SK-N-SH treated with all-trans-retinoic acid at 6 μM for 48 hours (cell line): Measurements from ENCODE around the gene TSKU.

Experiments
- ATAC-seq: fragments of 200-7000 bp; cut with Tn5 transposase; 3 replicates; pipeline ENCODE4 v1.9.1; 2020; ENCODE audit warnings: mild to moderate bottlenecking, moderate library complexity
- ARNTL ChIP-seq: fragments of 450-650 bp; formaldehyde crosslinking; IDR thresholded peaks from 2 replicates; pipeline ENCODE4 v1.5.0; 2020; ENCODE audit warnings: low read depth, mild to moderate bottlenecking, moderate library complexity, borderline replicate concordance
- BACH2 ChIP-seq: fragments of 250-450 bp; sonication (Bioruptor Pico); IDR thresholded peaks from 2 replicates; pipeline ENCODE4 v1.9.0; 2021; ENCODE audit warnings: mild to moderate bottlenecking, borderline replicate concordance
- CREB5 ChIP-seq: fragments of 250-450 bp; sonication (Bioruptor Pico); IDR thresholded peaks from 2 replicates; pipeline ENCODE4 v1.5.1; 2020; ENCODE audit warnings: low read depth, mild to moderate bottlenecking, moderate library complexity
- ESRRG ChIP-seq: fragments of 250-450 bp; sonication (Bioruptor Pico); IDR thresholded peaks from 2 replicates; pipeline ENCODE4 v1.6.1; 2021; ENCODE audit warnings: mild to moderate bottlenecking
- GLIS3 ChIP-seq: fragments of 250-450 bp; sonication (Bioruptor Pico); IDR thresholded peaks from 2 replicates; pipeline ENCODE4 v1.5.0; 2020; ENCODE audit warnings: mild to moderate bottlenecking, moderate library complexity
- ISL1 ChIP-seq: fragments of 250-450 bp; sonication (Bioruptor Pico); IDR thresholded peaks from 2 replicates; pipeline ENCODE4 v2.1.2; 2022; ENCODE audit warnings: mild to moderate bottlenecking, moderate library complexity
- OSR1 ChIP-seq: fragments of 250-450 bp; sonication (Bioruptor Pico); IDR thresholded peaks from 2 replicates; pipeline ENCODE4 v1.8.0; 2022; ENCODE audit warnings: moderate library complexity, mild to moderate bottlenecking, inconsistent platforms
- POU6F1 ChIP-seq: fragments of 250-450 bp; sonication (Bioruptor Pico); IDR thresholded peaks from 2 replicates; pipeline ENCODE4 v1.8.0; 2021; ENCODE audit warnings: low read depth, mild to moderate bottlenecking, moderate library complexity, borderline replicate concordance
- PPARA ChIP-seq: fragments of 250-450 bp; sonication (Bioruptor Pico); IDR thresholded peaks from 2 replicates; pipeline ENCODE4 v1.5.0; 2020; ENCODE audit warnings: mild to moderate bottlenecking, borderline replicate concordance
- RARB ChIP-seq: fragments of 250-450 bp; sonication (Bioruptor Pico); IDR thresholded peaks from 2 replicates; pipeline ENCODE4 v1.8.0; 2021; ENCODE audit warnings: mild to moderate bottlenecking, moderate library complexity
- SNAI2 ChIP-seq: fragments of 250-450 bp; sonication (Bioruptor Pico); IDR thresholded peaks from 2 replicates; pipeline ENCODE4 v1.5.0; 2020; ENCODE audit warnings: mild to moderate bottlenecking, moderate library complexity
- TCF4 ChIP-seq: fragments of 250-450 bp; sonication (Bioruptor Pico); IDR thresholded peaks from 2 replicates; pipeline ENCODE4 v1.8.0; 2021; ENCODE audit warnings: mild to moderate bottlenecking, moderate library complexity, borderline replicate concordance
- TSHZ2 ChIP-seq: fragments of 250-450 bp; sonication (Bioruptor Pico); IDR thresholded peaks from 2 replicates; pipeline ENCODE4 v1.5.0; 2020; ENCODE audit warnings: mild to moderate bottlenecking, moderate library complexity
- ZC3H10 ChIP-seq: fragments of 250-450 bp; sonication (Bioruptor Pico); IDR thresholded peaks from 2 replicates; pipeline ENCODE4 v1.5.1; 2021; ENCODE audit warnings: mild to moderate bottlenecking, moderate library complexity
- ZFP3 ChIP-seq: fragments of 250-450 bp; sonication (Bioruptor Pico); IDR thresholded peaks from 2 replicates; pipeline ENCODE4 v1.5.0; 2020; ENCODE audit warnings: mild to moderate bottlenecking, moderate library complexity
- ZNF565 ChIP-seq: fragments of 450-650 bp; formaldehyde crosslinking; conservative IDR thresholded peaks from 2 replicates; pipeline ENCODE4 v1.5.0; 2020; ENCODE audit warnings: low read depth, mild to moderate bottlenecking, moderate library complexity
- ZNF70 ChIP-seq: fragments of 450-650 bp; formaldehyde crosslinking; IDR thresholded peaks from 2 replicates; pipeline ENCODE4 v1.5.0; 2020; ENCODE audit warnings: mild to moderate bottlenecking, moderate library complexity
- ZNF8 ChIP-seq: fragments of 450-650 bp; formaldehyde crosslinking; IDR thresholded peaks from 2 replicates; pipeline ENCODE4 v1.5.0; 2020; ENCODE audit warnings: mild to moderate bottlenecking, moderate library complexity
- TF ChIP-seq, protein P1 (sequence below): fragments of 250-450 bp; sonication (Bioruptor Pico); IDR thresholded peaks from 2 replicates; pipeline ENCODE4 v1.5.1; 2021; ENCODE audit warnings: mild to moderate bottlenecking, moderate library complexity
- TF ChIP-seq, protein P2 (sequence below): fragments of 250-450 bp; sonication (Bioruptor Pico); IDR thresholded peaks from 2 replicates; pipeline ENCODE4 v1.8.0; 2020; ENCODE audit warnings: mild to moderate bottlenecking, moderate library complexity, borderline replicate concordance

TSKU gene

GRCh38 chr11:76736266-76736665 is 46.9 kb upstream of the TSKU start:
- no peak for TF ChIP-seq TSHZ2

DNA sequence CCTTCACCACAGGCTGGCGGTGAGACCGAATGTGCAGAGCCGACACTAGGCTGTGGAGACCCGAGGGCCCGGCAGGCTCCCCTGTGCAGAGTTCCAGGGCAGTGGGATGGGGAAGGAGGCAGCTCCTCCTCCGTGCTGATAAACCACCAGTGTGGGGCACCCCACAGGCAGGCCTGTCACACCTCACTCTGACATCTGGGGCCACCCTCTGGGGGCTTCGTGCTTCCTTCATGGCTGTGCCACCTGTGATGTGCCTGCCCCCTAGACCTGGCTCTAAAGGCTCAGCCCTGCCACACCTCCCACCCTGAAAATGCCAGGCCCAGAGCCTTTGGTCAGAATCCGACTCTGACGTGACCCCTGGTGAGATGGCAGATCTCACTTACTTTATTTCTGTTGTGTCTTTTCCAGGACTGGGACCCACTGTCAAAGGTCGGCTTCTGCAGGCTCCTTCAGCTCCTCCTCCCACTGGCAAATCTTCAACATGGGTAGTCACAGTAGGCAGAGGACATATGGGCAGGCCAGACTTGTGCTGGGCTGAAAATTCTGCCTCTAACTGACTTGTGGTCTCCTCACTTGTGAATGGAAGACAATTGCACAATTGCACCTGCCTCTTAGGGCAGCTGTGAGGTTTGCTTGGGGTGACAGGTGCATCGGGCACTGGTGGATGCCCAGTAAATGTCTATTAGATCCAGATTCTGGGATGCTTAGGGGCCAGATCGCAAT is 46.2 kb upstream of the TSKU start:
- ATAC-seq = no peak
- TF ChIP-seq BACH2 (no peak), TCF4 (no peak), ISL1 (CRISPR knock-in tag) (no peak), ESRRG (CRISPR knock-in tag) (no peak), GLIS3 (no peak), OSR1 (no peak), POU6F1 (CRISPR knock-in tag) (no peak), PPARA (CRISPR knock-in tag) (no peak), ZC3H10 (CRISPR knock-in tag) (no peak), RARB (CRISPR knock-in tag) (no peak), ZNF70 (CRISPR knock-in tag) (no peak), ARNTL (no peak), SNAI2 (CRISPR knock-in tag) (no peak)
- TF ChIP-seq, protein P1, sequence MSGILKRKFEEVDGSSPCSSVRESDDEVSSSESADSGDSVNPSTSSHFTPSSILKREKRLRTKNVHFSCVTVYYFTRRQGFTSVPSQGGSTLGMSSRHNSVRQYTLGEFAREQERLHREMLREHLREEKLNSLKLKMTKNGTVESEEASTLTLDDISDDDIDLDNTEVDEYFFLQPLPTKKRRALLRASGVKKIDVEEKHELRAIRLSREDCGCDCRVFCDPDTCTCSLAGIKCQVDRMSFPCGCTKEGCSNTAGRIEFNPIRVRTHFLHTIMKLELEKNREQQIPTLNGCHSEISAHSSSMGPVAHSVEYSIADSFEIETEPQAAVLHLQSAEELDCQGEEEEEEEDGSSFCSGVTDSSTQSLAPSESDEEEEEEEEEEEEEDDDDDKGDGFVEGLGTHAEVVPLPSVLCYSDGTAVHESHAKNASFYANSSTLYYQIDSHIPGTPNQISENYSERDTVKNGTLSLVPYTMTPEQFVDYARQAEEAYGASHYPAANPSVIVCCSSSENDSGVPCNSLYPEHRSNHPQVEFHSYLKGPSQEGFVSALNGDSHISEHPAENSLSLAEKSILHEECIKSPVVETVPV (CRISPR knock-in tag) = no peak
- TF ChIP-seq, protein P2, sequence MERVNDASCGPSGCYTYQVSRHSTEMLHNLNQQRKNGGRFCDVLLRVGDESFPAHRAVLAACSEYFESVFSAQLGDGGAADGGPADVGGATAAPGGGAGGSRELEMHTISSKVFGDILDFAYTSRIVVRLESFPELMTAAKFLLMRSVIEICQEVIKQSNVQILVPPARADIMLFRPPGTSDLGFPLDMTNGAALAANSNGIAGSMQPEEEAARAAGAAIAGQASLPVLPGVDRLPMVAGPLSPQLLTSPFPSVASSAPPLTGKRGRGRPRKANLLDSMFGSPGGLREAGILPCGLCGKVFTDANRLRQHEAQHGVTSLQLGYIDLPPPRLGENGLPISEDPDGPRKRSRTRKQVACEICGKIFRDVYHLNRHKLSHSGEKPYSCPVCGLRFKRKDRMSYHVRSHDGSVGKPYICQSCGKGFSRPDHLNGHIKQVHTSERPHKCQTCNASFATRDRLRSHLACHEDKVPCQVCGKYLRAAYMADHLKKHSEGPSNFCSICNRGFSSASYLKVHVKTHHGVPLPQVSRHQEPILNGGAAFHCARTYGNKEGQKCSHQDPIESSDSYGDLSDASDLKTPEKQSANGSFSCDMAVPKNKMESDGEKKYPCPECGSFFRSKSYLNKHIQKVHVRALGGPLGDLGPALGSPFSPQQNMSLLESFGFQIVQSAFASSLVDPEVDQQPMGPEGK (CRISPR knock-in tag) = no peak
- TF ChIP-seq, all 23 proteins: peak for 0

More at GRCh38 chr11:76736266-76736665, 46.9 kb upstream of the TSKU start:
- no peak for ATAC-seq

GRCh38 chr11:76738618-76739240 is 44.4 kb upstream of the TSKU start:
- ATAC-seq = no peak
- TF ChIP-seq RARB (CRISPR knock-in tag) (no peak), ZNF565 (CRISPR knock-in tag) (no peak), PPARA (CRISPR knock-in tag) (no peak), ZNF8 (CRISPR knock-in tag) (no peak), ZC3H10 (CRISPR knock-in tag) (no peak), ZNF70 (CRISPR knock-in tag) (no peak), ISL1 (CRISPR knock-in tag) (no peak), ESRRG (CRISPR knock-in tag) (no peak)
- TF ChIP-seq, protein P1 (CRISPR knock-in tag) = no peak

GRCh38 chr11:76739798-76740197 is 43.4 kb upstream of the TSKU start:
- ATAC-seq = no peak
- no peak for TF ChIP-seq TCF4
- no peak for TF ChIP-seq SNAI2 (CRISPR knock-in tag)
- no peak for TF ChIP-seq ZC3H10 (CRISPR knock-in tag)
- no peak for TF ChIP-seq CREB5 (CRISPR knock-in tag)
- no peak for TF ChIP-seq BACH2
- no peak for TF ChIP-seq POU6F1 (CRISPR knock-in tag)
- no peak for TF ChIP-seq PPARA (CRISPR knock-in tag)
- TF ChIP-seq ZFP3 (CRISPR knock-in tag) = no peak
